Measurements from ENCODE around the gene STARD5.

DNA sequence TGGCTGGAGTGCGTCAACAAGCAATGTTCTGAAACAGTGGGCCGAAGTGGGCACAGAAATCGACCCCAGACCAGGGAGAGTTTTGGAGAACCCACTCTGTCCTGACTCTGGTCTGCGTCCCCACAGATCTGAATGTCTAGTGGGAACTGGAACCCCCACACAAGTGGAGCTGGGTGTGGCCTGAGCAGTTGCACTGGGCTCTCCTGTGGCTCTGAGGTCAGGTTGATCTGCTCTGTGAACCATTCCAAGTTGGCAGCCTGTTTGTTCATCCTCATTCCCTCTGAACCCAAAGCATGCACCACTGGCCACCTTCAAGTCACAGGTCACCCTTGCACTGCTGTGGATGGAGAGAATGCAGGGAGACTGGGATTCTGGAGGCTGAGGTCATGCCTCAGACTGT, 60.5 kb downstream of the STARD5 start:
- TF ChIP-seq POLR2AphosphoS5 (IDR thresholded peaks at IDR 0.05; ENCODE audit: borderline replicate concordance, low read depth, low read length) (no peak), EZH2 (IDR thresholded peaks at IDR 0.05) (no peak)
